ENCODE measurements around the gene MDK. TPM values are rescaled to one million over a fixed set of nuclear protein-coding genes. Genes with fewer than 3 reads are reported as not detected.

The MDK gene
- total RNA-seq, 1 experiment from 2014 or later, result 184 TPM

Other genes with a start within 250 kb of the MDK start
- 21.0 and 23.9 TPM in 2 replicates for gene CREB3L1, start 104.0 kb upstream of the MDK start, total RNA-seq (2014; rRNA removed)
- 69.7 and 92.5 TPM in 2 replicates for gene DGKZ, start 34.2 kb upstream of the MDK start, total RNA-seq (2014; rRNA removed)
- gene CHRM4, start 10.1 kb downstream of the MDK start, total RNA-seq (2014; rRNA removed), result 0.19 and 0.29 TPM in 2 replicates
- gene AMBRA1, start 212.4 kb downstream of the MDK start, total RNA-seq (2014; rRNA removed), result 19.8 and 20.9 TPM in 2 replicates
- gene HARBI1, start 235.6 kb downstream of the MDK start, total RNA-seq (2014; rRNA removed), result 3.4 and 5.3 TPM in 2 replicates
- 54.2 and 70.2 TPM in 2 replicates for gene ATG13, start 235.9 kb downstream of the MDK start, total RNA-seq (2014; rRNA removed)